Loucy (cell line): ENCODE data around the gene PADI4.

Experiments
- H2AFZ ChIP-seq: fragments of 200-600 bp; sonication (generic); 2 replicates; pipeline ENCODE4 v1.6.0; 2016; ENCODE audit warnings: antibody characterized with exemption, mild to moderate bottlenecking, low read length, moderate library complexity
- H3F3A ChIP-seq: fragments of 200-600 bp; 2 replicates; pipeline ENCODE4 v1.6.0; 2016; ENCODE audit warnings: antibody characterized with exemption, low read depth, mild to moderate bottlenecking
- H3K27me3 ChIP-seq: fragments of 200-600 bp; sonication (generic); 2 replicates; pipeline ENCODE4 v1.6.1; 2014; ENCODE audit warnings: low read length, mild to moderate bottlenecking; ENCODE audit not compliant: insufficient read depth, poor library complexity, severe bottlenecking
- H3K36me3 ChIP-seq: fragments of 200-600 bp; sonication (generic); 2 replicates; pipeline ENCODE4 v1.6.1; 2016; ENCODE audit warnings: low read length; ENCODE audit not compliant: insufficient read depth
- H3K4me1 ChIP-seq: fragments of 200-600 bp; sonication (generic); 2 replicates; pipeline ENCODE4 v1.5.1; 2014; ENCODE audit warnings: low read length, mild to moderate bottlenecking; ENCODE audit not compliant: insufficient read depth, poor library complexity, severe bottlenecking
- H3K4me2 ChIP-seq: fragments of 200-600 bp; sonication (generic); 2 replicates; pipeline ENCODE4 v1.6.0; 2014; ENCODE audit warnings: antibody characterized with exemption, low read length, low read depth, mild to moderate bottlenecking; ENCODE audit not compliant: poor library complexity, severe bottlenecking
- H3K4me3 ChIP-seq: fragments of 200-600 bp; sonication (generic); 2 replicates; pipeline ENCODE4 v1.5.1; 2014; ENCODE audit warnings: low read length, mild to moderate bottlenecking, mixed read lengths; ENCODE audit not compliant: poor library complexity, severe bottlenecking
- H3K79me2 ChIP-seq: fragments of 200-600 bp; sonication (generic); 2 replicates; pipeline ENCODE4 v1.6.1; 2014; ENCODE audit warnings: low read length; ENCODE audit not compliant: insufficient read depth
- H3K9ac ChIP-seq: fragments of 200-600 bp; sonication (generic); 2 replicates; pipeline ENCODE4 v1.6.0; 2014; ENCODE audit warnings: mild to moderate bottlenecking, low read depth, low read length, moderate library complexity; ENCODE audit not compliant: poor library complexity, severe bottlenecking
- H3K9me2 ChIP-seq: fragments of 200-600 bp; sonication (generic); replicated peaks from 2 replicates; pipeline ENCODE4 v1.6.1; 2016; ENCODE audit warnings: low read depth, low read length, mixed read lengths
- H3K9me3 ChIP-seq: fragments of 200-600 bp; sonication (generic); 2 replicates; pipeline ENCODE4 v1.6.1; 2014; ENCODE audit warnings: mild to moderate bottlenecking, antibody characterized with exemption, low read length, low read depth; ENCODE audit not compliant: insufficient read depth
- H4K20me1 ChIP-seq: fragments of 200-600 bp; sonication (generic); 2 replicates; pipeline ENCODE4 v1.6.0; 2014; ENCODE audit warnings: antibody characterized with exemption, low read length, mild to moderate bottlenecking; ENCODE audit not compliant: insufficient read depth, poor library complexity, severe bottlenecking
- CTCF ChIP-seq: fragments of 200-600 bp; sonication (generic); conservative IDR thresholded peaks from 2 replicates; pipeline ENCODE4 v1.5.1; 2014; ENCODE audit warnings: mild to moderate bottlenecking, antibody characterized with exemption, low read length
- EZH2phosphoT487 ChIP-seq: fragments of 200-600 bp; IDR thresholded peaks from 2 replicates; pipeline ENCODE4 v1.6.1; 2018; ENCODE audit warnings: antibody characterized with exemption, mild to moderate bottlenecking, moderate library complexity, borderline replicate concordance

Gene PADI4

DNA sequence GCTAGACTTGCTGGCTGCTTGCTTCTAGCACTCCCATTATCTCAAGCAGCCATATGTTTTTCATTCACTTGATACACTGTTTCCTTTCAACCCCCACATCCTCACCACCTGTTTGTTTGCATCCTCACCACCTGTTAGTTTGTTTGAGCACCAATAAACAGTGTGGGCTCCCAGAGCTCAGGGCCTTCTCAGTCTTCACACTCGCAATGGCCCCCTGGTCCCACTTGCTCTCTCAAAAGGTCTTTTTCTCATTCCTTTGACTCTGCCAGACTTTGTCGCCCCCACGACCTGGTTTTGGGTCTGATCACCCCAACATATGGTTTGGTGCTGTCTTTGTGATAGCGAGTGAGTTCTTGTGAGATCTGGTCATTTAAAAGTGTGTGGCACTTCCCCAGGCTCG lies 6.2 kb upstream of the PADI4 start:
- Histone ChIP-seq H3K79me2 (no peaks in the 10 kb centered on the region), H3K9me2 (no peaks in the 10 kb centered on the region), H3K9ac (no peak overlapping the region), H2AFZ (no peak overlapping the region), H3K9me3 (peaks cover 9% of the 10 kb centered on the region; the same call in 1 of the 2 replicates), H3K36me3 (no peaks in the 10 kb centered on the region), H3F3A (no peaks in the 10 kb centered on the region), H3K4me2 (no peak overlapping the region), H4K20me1 (no peaks in the 10 kb centered on the region), H3K4me1 (peaks cover 5% of the 10 kb centered on the region), H3K27me3 (no peaks in the 10 kb centered on the region), H3K4me3 (no peak overlapping the region)
- TF ChIP-seq EZH2phosphoT487 = no peak
- no peak for TF ChIP-seq CTCF

DNA sequence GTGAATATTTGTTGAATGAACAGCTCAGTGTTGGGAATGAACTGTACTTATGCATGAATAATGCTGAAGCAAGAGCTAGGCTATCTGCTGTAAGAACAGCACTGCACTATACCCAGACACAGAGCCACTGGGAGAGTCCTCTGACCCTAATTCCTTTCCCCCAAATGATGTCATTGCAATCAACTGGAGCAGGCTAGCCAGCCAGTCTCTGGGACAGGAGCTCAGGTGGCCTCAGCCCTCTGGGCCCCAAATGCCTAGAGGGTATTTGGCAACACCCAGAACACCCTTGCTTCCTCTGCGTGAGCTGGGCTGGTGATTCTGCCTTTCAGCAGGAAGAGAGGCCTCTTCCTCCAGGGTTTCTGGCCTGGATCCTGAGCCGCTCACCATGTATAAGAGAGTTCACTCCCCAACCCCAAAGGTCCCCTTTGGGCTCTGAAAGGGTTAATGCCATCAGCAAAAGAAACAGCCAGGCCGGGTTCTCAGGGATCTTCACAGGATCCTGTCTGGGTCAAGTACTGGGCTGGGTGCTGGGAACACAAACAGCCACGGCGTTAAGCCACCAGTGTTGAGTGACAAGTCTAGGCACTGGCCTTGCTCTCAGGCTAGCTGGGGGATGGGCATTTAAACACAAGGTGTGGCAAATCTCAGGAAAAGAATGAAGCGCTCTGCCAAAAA lies 3.7 kb upstream of the PADI4 start:
- TF ChIP-seq CTCF (no peak), EZH2phosphoT487 (no peak)
- Histone ChIP-seq H2AFZ (no peak overlapping the region), H3K9me2 (no peaks in the 10 kb centered on the region), H3K79me2 (no peaks in the 10 kb centered on the region), H3K4me1 (peaks cover 5% of the 10 kb centered on the region), H3K4me3 (no peak overlapping the region), H3K9ac (no peak overlapping the region), H3K9me3 (peaks cover 9% of the 10 kb centered on the region; the same call in 1 of the 2 replicates), H3F3A (no peaks in the 10 kb centered on the region), H3K27me3 (no peaks in the 10 kb centered on the region), H4K20me1 (no peaks in the 10 kb centered on the region), H3K4me2 (no peak overlapping the region), H3K36me3 (no peaks in the 10 kb centered on the region)

GRCh38 chr1:17304826-17305175 lies 3.2 kb upstream of the PADI4 start:
- no peaks in the 10 kb centered on the region for H3K36me3 ChIP-seq
- H3K27me3 ChIP-seq = no peaks in the 10 kb centered on the region
- no peak overlapping the region for H3K4me2 ChIP-seq
- H3K4me3 ChIP-seq = no peak overlapping the region
- H3K9ac ChIP-seq = no peak overlapping the region
- no peaks in the 10 kb centered on the region for H3K79me2 ChIP-seq
- no peak overlapping the region for H2AFZ ChIP-seq
- no peaks in the 10 kb centered on the region for H4K20me1 ChIP-seq
- no peaks in the 10 kb centered on the region for H3F3A ChIP-seq
- H3K4me1 ChIP-seq = peaks cover 5% of the 10 kb centered on the region
- no peak for TF ChIP-seq EZH2phosphoT487
- no peak for TF ChIP-seq CTCF
- no peaks in the 10 kb centered on the region for H3K9me2 ChIP-seq
- peaks cover 9% of the 10 kb centered on the region; the same call in 1 of the 2 replicates for H3K9me3 ChIP-seq
